ENCODE measurements around the gene IGFL4. TPM values are rescaled to one million over a fixed set of nuclear protein-coding genes. Genes with fewer than 3 reads are reported as not detected.

IGFL4 gene
- total and polyA plus RNA-seq, 10 of the 15 experiments (the other 5 are each of a cell fraction or from before 2014, with no cell fraction given): not detected

DNA sequence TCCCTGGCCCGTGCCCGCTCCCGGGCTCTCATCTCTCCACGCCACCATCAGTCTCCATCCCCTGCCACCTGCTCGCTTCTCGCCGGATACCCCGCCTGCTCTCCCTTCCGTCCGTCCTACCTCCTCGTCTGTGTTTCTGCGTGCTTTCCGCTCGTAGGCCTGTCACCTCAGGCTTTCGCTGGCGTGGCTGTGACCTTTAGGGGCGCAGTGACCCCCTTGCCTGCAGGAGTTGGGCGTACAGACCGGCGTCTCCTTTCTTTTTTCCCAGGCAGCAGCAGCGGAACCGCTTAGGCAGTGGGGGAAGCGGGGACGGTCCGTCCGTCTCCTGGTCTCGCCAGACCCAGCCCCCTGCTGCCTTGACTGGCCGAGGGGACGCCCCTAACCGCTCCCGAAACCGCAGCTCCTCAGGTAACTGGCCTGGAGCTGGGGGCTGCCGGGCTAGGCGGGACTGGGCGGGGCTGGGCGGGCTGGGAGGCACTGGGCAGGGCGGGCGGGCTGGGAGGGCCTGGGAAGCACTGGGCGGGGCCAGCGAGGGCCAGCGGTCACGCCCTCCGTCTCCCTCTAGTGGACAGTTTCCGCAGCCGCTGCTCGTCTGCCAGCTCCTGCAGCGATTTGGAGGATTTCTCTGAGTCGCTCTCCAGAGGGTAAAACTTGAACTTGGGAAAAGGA, 24.2 kb downstream of the IGFL4 start (continued):
- TF ChIP-seq, protein P1, sequence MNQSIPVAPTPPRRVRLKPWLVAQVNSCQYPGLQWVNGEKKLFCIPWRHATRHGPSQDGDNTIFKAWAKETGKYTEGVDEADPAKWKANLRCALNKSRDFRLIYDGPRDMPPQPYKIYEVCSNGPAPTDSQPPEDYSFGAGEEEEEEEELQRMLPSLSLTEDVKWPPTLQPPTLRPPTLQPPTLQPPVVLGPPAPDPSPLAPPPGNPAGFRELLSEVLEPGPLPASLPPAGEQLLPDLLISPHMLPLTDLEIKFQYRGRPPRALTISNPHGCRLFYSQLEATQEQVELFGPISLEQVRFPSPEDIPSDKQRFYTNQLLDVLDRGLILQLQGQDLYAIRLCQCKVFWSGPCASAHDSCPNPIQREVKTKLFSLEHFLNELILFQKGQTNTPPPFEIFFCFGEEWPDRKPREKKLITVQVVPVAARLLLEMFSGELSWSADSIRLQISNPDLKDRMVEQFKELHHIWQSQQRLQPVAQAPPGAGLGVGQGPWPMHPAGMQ (IDR thresholded peaks at IDR 0.05; ENCODE audit: borderline replicate concordance): no peak
- TF ChIP-seq TBL1XR1 (IDR thresholded peaks at IDR 0.05; ENCODE audit: low read depth, low read length) (no peak), MYC (IDR thresholded peaks at IDR 0.05; ENCODE audit: insufficient read depth, insufficient read length, insufficient replicate concordance, low read length, severe bottlenecking) (no peak), SUZ12 (IDR thresholded peaks at IDR 0.05; ENCODE audit: unreplicated experiment) (no peak), CBX3 (IDR thresholded peaks at IDR 0.05; ENCODE audit: borderline replicate concordance, low read depth) (no peak), EED (IDR thresholded peaks at IDR 0.05; ENCODE audit: low read depth) (no peak; the same call in 1 of the 2 replicates), SMAD1 (IDR thresholded peaks at IDR 0.05; ENCODE audit: low read depth, partially characterized antibody) (no peak), IRF4 (IDR thresholded peaks at IDR 0.05; ENCODE audit: low read depth, low read length) (no peak), ZNF274 (IDR thresholded peaks at IDR 0.05; ENCODE audit: insufficient read depth, insufficient read length) (no peak), RAD21 (IDR thresholded peaks at IDR 0.05; ENCODE audit: insufficient read depth, low read depth, low read length) (peak; percentile 31; the same call in 1 of the 2 replicates), NR2F1 (conservative IDR thresholded peaks at IDR 0.05) (0 out of 2 replicates have a peak, but pooled peaks have one; percentile 28)
- TF ChIP-seq, protein P2, sequence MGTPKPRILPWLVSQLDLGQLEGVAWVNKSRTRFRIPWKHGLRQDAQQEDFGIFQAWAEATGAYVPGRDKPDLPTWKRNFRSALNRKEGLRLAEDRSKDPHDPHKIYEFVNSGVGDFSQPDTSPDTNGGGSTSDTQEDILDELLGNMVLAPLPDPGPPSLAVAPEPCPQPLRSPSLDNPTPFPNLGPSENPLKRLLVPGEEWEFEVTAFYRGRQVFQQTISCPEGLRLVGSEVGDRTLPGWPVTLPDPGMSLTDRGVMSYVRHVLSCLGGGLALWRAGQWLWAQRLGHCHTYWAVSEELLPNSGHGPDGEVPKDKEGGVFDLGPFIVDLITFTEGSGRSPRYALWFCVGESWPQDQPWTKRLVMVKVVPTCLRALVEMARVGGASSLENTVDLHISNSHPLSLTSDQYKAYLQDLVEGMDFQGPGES (IDR thresholded peaks at IDR 0.05): no peak
- TF ChIP-seq, protein P3, sequence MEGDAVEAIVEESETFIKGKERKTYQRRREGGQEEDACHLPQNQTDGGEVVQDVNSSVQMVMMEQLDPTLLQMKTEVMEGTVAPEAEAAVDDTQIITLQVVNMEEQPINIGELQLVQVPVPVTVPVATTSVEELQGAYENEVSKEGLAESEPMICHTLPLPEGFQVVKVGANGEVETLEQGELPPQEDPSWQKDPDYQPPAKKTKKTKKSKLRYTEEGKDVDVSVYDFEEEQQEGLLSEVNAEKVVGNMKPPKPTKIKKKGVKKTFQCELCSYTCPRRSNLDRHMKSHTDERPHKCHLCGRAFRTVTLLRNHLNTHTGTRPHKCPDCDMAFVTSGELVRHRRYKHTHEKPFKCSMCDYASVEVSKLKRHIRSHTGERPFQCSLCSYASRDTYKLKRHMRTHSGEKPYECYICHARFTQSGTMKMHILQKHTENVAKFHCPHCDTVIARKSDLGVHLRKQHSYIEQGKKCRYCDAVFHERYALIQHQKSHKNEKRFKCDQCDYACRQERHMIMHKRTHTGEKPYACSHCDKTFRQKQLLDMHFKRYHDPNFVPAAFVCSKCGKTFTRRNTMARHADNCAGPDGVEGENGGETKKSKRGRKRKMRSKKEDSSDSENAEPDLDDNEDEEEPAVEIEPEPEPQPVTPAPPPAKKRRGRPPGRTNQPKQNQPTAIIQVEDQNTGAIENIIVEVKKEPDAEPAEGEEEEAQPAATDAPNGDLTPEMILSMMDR (IDR thresholded peaks at IDR 0.05 in 2 of 3, conservative IDR thresholded peaks at IDR 0.05 in 1 of 3; ENCODE audit: control insufficient read depth in 2 of 3, extremely low read depth in 1 of 3, insufficient read depth in 1 of 3, low read depth in 3 of 3, low read length in 3 of 3): peak; percentile 72 to 88 (median 77)
- TF ChIP-seq, protein P4, sequence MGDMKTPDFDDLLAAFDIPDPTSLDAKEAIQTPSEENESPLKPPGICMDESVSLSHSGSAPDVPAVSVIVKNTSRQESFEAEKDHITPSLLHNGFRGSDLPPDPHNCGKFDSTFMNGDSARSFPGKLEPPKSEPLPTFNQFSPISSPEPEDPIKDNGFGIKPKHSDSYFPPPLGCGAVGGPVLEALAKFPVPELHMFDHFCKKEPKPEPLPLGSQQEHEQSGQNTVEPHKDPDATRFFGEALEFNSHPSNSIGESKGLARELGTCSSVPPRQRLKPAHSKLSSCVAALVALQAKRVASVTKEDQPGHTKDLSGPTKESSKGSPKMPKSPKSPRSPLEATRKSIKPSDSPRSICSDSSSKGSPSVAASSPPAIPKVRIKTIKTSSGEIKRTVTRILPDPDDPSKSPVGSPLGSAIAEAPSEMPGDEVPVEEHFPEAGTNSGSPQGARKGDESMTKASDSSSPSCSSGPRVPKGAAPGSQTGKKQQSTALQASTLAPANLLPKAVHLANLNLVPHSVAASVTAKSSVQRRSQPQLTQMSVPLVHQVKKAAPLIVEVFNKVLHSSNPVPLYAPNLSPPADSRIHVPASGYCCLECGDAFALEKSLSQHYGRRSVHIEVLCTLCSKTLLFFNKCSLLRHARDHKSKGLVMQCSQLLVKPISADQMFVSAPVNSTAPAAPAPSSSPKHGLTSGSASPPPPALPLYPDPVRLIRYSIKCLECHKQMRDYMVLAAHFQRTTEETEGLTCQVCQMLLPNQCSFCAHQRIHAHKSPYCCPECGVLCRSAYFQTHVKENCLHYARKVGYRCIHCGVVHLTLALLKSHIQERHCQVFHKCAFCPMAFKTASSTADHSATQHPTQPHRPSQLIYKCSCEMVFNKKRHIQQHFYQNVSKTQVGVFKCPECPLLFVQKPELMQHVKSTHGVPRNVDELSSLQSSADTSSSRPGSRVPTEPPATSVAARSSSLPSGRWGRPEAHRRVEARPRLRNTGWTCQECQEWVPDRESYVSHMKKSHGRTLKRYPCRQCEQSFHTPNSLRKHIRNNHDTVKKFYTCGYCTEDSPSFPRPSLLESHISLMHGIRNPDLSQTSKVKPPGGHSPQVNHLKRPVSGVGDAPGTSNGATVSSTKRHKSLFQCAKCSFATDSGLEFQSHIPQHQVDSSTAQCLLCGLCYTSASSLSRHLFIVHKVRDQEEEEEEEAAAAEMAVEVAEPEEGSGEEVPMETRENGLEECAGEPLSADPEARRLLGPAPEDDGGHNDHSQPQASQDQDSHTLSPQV (IDR thresholded peaks at IDR 0.05): no peak
- TF ChIP-seq, protein P5, sequence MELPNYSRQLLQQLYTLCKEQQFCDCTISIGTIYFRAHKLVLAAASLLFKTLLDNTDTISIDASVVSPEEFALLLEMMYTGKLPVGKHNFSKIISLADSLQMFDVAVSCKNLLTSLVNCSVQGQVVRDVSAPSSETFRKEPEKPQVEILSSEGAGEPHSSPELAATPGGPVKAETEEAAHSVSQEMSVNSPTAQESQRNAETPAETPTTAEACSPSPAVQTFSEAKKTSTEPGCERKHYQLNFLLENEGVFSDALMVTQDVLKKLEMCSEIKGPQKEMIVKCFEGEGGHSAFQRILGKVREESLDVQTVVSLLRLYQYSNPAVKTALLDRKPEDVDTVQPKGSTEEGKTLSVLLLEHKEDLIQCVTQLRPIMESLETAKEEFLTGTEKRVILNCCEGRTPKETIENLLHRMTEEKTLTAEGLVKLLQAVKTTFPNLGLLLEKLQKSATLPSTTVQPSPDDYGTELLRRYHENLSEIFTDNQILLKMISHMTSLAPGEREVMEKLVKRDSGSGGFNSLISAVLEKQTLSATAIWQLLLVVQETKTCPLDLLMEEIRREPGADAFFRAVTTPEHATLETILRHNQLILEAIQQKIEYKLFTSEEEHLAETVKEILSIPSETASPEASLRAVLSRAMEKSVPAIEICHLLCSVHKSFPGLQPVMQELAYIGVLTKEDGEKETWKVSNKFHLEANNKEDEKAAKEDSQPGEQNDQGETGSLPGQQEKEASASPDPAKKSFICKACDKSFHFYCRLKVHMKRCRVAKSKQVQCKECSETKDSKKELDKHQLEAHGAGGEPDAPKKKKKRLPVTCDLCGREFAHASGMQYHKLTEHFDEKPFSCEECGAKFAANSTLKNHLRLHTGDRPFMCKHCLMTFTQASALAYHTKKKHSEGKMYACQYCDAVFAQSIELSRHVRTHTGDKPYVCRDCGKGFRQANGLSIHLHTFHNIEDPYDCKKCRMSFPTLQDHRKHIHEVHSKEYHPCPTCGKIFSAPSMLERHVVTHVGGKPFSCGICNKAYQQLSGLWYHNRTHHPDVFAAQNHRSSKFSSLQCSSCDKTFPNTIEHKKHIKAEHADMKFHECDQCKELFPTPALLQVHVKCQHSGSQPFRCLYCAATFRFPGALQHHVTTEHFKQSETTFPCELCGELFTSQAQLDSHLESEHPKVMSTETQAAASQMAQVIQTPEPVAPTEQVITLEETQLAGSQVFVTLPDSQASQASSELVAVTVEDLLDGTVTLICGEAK (IDR thresholded peaks at IDR 0.05; ENCODE audit: borderline replicate concordance): no peak

Measured in GM12878 (cell line).